K562 (cell line): ENCODE results near the gene STK4. TPM values are rescaled to one million over a fixed set of nuclear protein-coding genes. Genes with fewer than 3 reads are reported as not detected.

Experiments
- ATAC-seq: fragments of 200-7000 bp; cut with Tn5 transposase; 3 replicates; pipeline ENCODE4 v1.9.1; 2020; ENCODE audit warnings: moderate library complexity
- BruUV-seq: library from RNA; stranded (reverse); fragments of 400-500 nt; replicated peaks from 2 replicates; lab custom pipeline; 2021; lab: Mats Ljungman, UMichigan
- CTCF ChIA-PET: fragments of 300-600 bp; formaldehyde crosslinking; extraction: SDS; loops from one replicate; lab custom pipeline; 2021; ENCODE audit warnings: low intra/inter-chr PET ratio; lab: Yijun Ruan, JAX
- POLR2A ChIA-PET: fragments of 300-600, 350-650 bp; sonication (Branson Sonifier 250); formaldehyde crosslinking; extraction: SDS; loops from one replicate; lab custom pipeline; 2021; ENCODE audit warnings: antibody characterized with exemption, inconsistent platforms; lab: Yijun Ruan, JAX
- DNase-seq, 4 experiments: peaks; one replicate each; pipeline versions ENCODE4 v3.0.0 to v3.0.0-alpha.2; 2011 to 2018; ENCODE audit warnings: low spot score in 3 of 4, mixed read lengths in 3 of 4; ENCODE audit errors: extremely low read depth in 1 of 4
- FAIRE-seq: peaks from 2 replicates; lab custom pipeline; 2011; peaks lifted over from hg19 to GRCh38; lab: Jason Lieb, UNC
- H2AFZ ChIP-seq: 2 replicates; pipeline ENCODE4 v1.6.0; 2011; ENCODE audit warnings: low read depth, low read length, control low read depth, inconsistent platforms
- H3K27ac ChIP-seq: fragments of 200-600 bp; 3 replicates; pipeline ENCODE4 v1.8.0; 2011; ENCODE audit warnings: low read depth, mild to moderate bottlenecking, control low read depth, inconsistent platforms, low read length, moderate library complexity, mixed read lengths; ENCODE audit errors: extremely low read depth
- H3K27me3 ChIP-seq, 2 experiments: fragments of 300-600 bp in 1 of 2; 2 replicates in 1 of 2; 3 replicates in 1 of 2; pipeline versions ENCODE4 v1.6.0 to v1.8.0; 2011; ENCODE audit warnings: inconsistent platforms in 2 of 2, low read length in 2 of 2, mild to moderate bottlenecking in 1 of 2, mixed read lengths in 1 of 2, moderate library complexity in 1 of 2; ENCODE audit not compliant: control insufficient read depth in 2 of 2, insufficient read depth in 2 of 2
- H3K36me3 ChIP-seq: fragments of 300-600 bp; 3 replicates; pipeline ENCODE4 v1.8.0; 2011; ENCODE audit warnings: mild to moderate bottlenecking, low read length, inconsistent platforms; ENCODE audit not compliant: control insufficient read depth, insufficient read depth
- H3K4me1 ChIP-seq, 2 experiments: fragments of 200-600 bp in 1 of 2; replicated peaks in 1 of 2; 2 replicates in 1 of 2; 3 replicates in 1 of 2; pipeline versions ENCODE4 v1.5.1 to v1.8.0; 2011; ENCODE audit warnings: inconsistent platforms in 2 of 2, low read length in 2 of 2, mild to moderate bottlenecking in 1 of 2, mixed read lengths in 1 of 2, moderate library complexity in 1 of 2; ENCODE audit not compliant: control insufficient read depth in 2 of 2, insufficient read depth in 2 of 2
- H3K4me2 ChIP-seq: 2 replicates; pipeline ENCODE4 v1.6.1; 2011; ENCODE audit warnings: low read length, control low read depth, inconsistent platforms, mixed read lengths; ENCODE audit not compliant: insufficient read depth
- H3K4me3 ChIP-seq: fragments of 200-600 bp; sonication (generic), shearing (Covaris generic); 2 replicates; pipeline ENCODE4 v1.5.1; 2016; ENCODE audit warnings: control low read depth, inconsistent platforms
- H3K79me2 ChIP-seq: fragments of 200-600 bp; 3 replicates; pipeline ENCODE4 v1.8.0; 2011; ENCODE audit warnings: low read length, inconsistent platforms; ENCODE audit not compliant: control insufficient read depth, insufficient read depth
- H3K9ac ChIP-seq, 2 experiments: 2 replicates each; pipeline versions ENCODE4 v1.6.0 to v1.6.1; 2011; ENCODE audit warnings: low read depth in 2 of 2, low read length in 2 of 2, control low read depth in 1 of 2, inconsistent platforms in 1 of 2, mild to moderate bottlenecking in 1 of 2, mixed read lengths in 1 of 2; ENCODE audit not compliant: insufficient read depth in 1 of 2
- H3K9me1 ChIP-seq: one replicate; pipeline ENCODE4 v1.6.0; 2011; ENCODE audit warnings: inconsistent platforms, mild to moderate bottlenecking, low read length, moderate library complexity; ENCODE audit not compliant: control insufficient read depth, insufficient read depth
- H3K9me3 ChIP-seq: replicated peaks from 2 replicates; pipeline ENCODE4 v1.5.1; 2011; ENCODE audit warnings: low read depth, low read length, inconsistent platforms; ENCODE audit not compliant: control insufficient read depth, insufficient read depth
- H4K20me1 ChIP-seq: replicated peaks from 2 replicates; pipeline ENCODE4 v1.6.1; 2011; ENCODE audit warnings: low read length, inconsistent platforms, mixed read lengths; ENCODE audit not compliant: control insufficient read depth, insufficient read depth
- CHCHD3 ChIP-seq: fragments of 250-450 bp; sonication (Bioruptor Pico); IDR thresholded peaks from 2 replicates; pipeline ENCODE4 v2.1.2; 2022; ENCODE audit warnings: mild to moderate bottlenecking
- KLF6 ChIP-seq: fragments of 250-450 bp; sonication (Bioruptor Pico); IDR thresholded peaks from 2 replicates; pipeline ENCODE4 v1.4.0; 2020; ENCODE audit warnings: mild to moderate bottlenecking, moderate library complexity, borderline replicate concordance
- NRF1 ChIP-seq, 2 experiments: fragments of 450-650 bp; IDR thresholded peaks in 1 of 2; conservative IDR thresholded peaks in 1 of 2; 2 replicates each; pipeline ENCODE4 v1.6.1; 2014; ENCODE audit warnings: mild to moderate bottlenecking in 2 of 2
- PHF21A ChIP-seq: fragments of 450-650 bp; IDR thresholded peaks from 2 replicates; pipeline ENCODE4 v1.6.1; 2017; ENCODE audit warnings: low read depth, borderline replicate concordance
- RBM25 ChIP-seq: fragments of 200-400 bp; formaldehyde crosslinking; IDR thresholded peaks from 2 replicates; pipeline ENCODE4 v1.6.1; 2018; ENCODE audit warnings: low read length, low read depth, moderate library complexity; ENCODE audit not compliant: severe bottlenecking
- RHOXF2B ChIP-seq: fragments of 250-450 bp; sonication (Bioruptor Pico); conservative IDR thresholded peaks from 2 replicates; pipeline ENCODE4 v1.5.1; 2021
- STAT5A ChIP-seq: IDR thresholded peaks from 2 replicates; pipeline ENCODE4 v1.6.1; 2012; ENCODE audit warnings: low read length, inconsistent platforms, borderline replicate concordance
- TAF15 ChIP-seq: fragments of 200-400 bp; formaldehyde crosslinking; IDR thresholded peaks from 2 replicates; pipeline ENCODE4 v1.6.1; 2017; ENCODE audit warnings: mild to moderate bottlenecking, low read depth, low read length, moderate library complexity
- ZHX1 ChIP-seq: fragments of 150-350 bp; conservative IDR thresholded peaks from 2 replicates; pipeline ENCODE4 v1.6.1; 2014; ENCODE audit warnings: low read length
- ZNF24 ChIP-seq: fragments of 450-650 bp; IDR thresholded peaks from 2 replicates; pipeline ENCODE4 v1.6.1; 2016
- ZNF766 ChIP-seq: fragments of 200-800 bp; sonication (Bioruptor generic); conservative IDR thresholded peaks from 2 replicates; pipeline ENCODE4 v1.6.1; 2016; ENCODE audit warnings: missing genetic modification characterization, missing compliant biosample characterization
- WGBS: fragments of 100-300 bp; shearing (Covaris generic); methylation state at CpG from one replicate; pipeline ENCODE4 v1.1.6; 2016; ENCODE audit warnings: low coverage, mixed read lengths; ENCODE audit not compliant: insufficient coverage; ENCODE audit errors: missing lambda C conversion rate; 5-methylcytosine and 5-hydroxymethylcytosine counted together
- in situ Hi-C: fragments of 300-500 bp; cut with MboI; formaldehyde crosslinking; loops from 4 replicates; pipeline ENCODE4 v1.15.0; 2018; ENCODE audit warnings: inconsistent platforms, mixed read lengths
- intact Hi-C: fragments of 100-400 bp; cut with micrococcal nuclease; formaldehyde crosslinking; loops from 2 replicates; pipeline ENCODE4 v1.14.2; 2022
- polyA plus RNA-seq, 8 experiments: library from polyadenylated mRNA; depleted of rRNA in 4 of 8; stranded (reverse) in 5 of 8; unstranded in 3 of 8; fragments of >200 nt; fragmentation: Nextera tagmentation in 2 of 8; fragmentation: Illumina TruSeq in 1 of 8; extraction: Ambion mirVana in 2 of 8; extraction: Trizol in 1 of 8; gene quantifications; 2 replicates each; pipeline versions ENCODE4 v1.2.1 to v1.2.3, GENCODE V29; 2011 to 2014; ENCODE audit warnings: inconsistent platforms in 1 of 8, missing spikeins in 1 of 8
- total RNA-seq, 7 experiments: library from RNA; depleted of rRNA in 6 of 7; stranded (reverse); fragments of >200 nt in 6 of 7; fragmentation: Illumina TruSeq in 2 of 7; extraction: Trizol in 2 of 7; gene quantifications; 2 replicates each; pipeline versions ENCODE4 v1.2.1 to v1.2.3, GENCODE V29; 2011 to 2021; ENCODE audit warnings: low replicate concordance in 1 of 7
- TF ChIP-seq, protein P1 (sequence below): fragments of 250-450 bp; sonication (Bioruptor Pico); IDR thresholded peaks from 2 replicates; pipeline ENCODE4 v1.8.0; 2022; ENCODE audit warnings: moderate library complexity, mild to moderate bottlenecking, inconsistent platforms
- TF ChIP-seq, protein P2 (sequence below), 2 experiments: fragments of 450-650 bp; IDR thresholded peaks; 2 replicates each; pipeline ENCODE4 v1.6.1; 2018; ENCODE audit warnings: mild to moderate bottlenecking in 2 of 2, low read depth in 1 of 2; ENCODE audit not compliant: partially characterized antibody in 2 of 2

The STK4 gene
- total and polyA plus RNA-seq, 9 of the 15 experiments (the other 6 are each of a cell fraction or from before 2014, with no cell fraction given) = 11.9 to 30.6 (median 22.2) TPM

- Histone ChIP-seq H3K27ac (no peak overlapping the region), H4K20me1 (no peaks in the 10 kb centered on the region), H3K4me2 (no peak overlapping the region), H3K36me3 (peaks cover 49% of the 10 kb centered on the region; the same call in 2 of the 3 replicates), H3K9me3 (no peaks in the 10 kb centered on the region), H2AFZ (no peak overlapping the region), H3K4me3 (no peak overlapping the region), H3K79me2 (no peaks in the 10 kb centered on the region), H3K9me1 (no peaks in the 10 kb centered on the region), H3K4me1 (peaks cover 0 to 5% of the 10 kb centered on the region in 2 experiments; a peak in 3 of 5 replicates), H3K27me3 (no peaks in the 10 kb centered on the region), H3K9ac (no peak overlapping the region)
- FAIRE-seq = no peak
- TF ChIP-seq, protein P1, sequence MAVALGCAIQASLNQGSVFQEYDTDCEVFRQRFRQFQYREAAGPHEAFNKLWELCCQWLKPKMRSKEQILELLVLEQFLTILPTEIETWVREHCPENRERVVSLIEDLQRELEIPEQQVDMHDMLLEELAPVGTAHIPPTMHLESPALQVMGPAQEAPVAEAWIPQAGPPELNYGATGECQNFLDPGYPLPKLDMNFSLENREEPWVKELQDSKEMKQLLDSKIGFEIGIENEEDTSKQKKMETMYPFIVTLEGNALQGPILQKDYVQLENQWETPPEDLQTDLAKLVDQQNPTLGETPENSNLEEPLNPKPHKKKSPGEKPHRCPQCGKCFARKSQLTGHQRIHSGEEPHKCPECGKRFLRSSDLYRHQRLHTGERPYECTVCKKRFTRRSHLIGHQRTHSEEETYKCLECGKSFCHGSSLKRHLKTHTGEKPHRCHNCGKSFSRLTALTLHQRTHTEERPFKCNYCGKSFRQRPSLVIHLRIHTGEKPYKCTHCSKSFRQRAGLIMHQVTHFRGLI (CRISPR knock-in tag) = no peak
- TF ChIP-seq PHF21A (no peak), STAT5A (no peak), ZNF766 (CRISPR knock-in tag) (no peak), KLF6 (no peak), NRF1 (conservative IDR thresholded peaks at IDR 0.05 in 1 of 2, IDR thresholded peaks at IDR 0.05 in 1 of 2) (no peak), RHOXF2B (CRISPR knock-in tag) (no peak), RBM25 (no peak), TAF15 (no peak), CHCHD3 (CRISPR knock-in tag) (no peak), ZHX1 (no peak), ZNF24 (no peak)
- TF ChIP-seq, protein P2, sequence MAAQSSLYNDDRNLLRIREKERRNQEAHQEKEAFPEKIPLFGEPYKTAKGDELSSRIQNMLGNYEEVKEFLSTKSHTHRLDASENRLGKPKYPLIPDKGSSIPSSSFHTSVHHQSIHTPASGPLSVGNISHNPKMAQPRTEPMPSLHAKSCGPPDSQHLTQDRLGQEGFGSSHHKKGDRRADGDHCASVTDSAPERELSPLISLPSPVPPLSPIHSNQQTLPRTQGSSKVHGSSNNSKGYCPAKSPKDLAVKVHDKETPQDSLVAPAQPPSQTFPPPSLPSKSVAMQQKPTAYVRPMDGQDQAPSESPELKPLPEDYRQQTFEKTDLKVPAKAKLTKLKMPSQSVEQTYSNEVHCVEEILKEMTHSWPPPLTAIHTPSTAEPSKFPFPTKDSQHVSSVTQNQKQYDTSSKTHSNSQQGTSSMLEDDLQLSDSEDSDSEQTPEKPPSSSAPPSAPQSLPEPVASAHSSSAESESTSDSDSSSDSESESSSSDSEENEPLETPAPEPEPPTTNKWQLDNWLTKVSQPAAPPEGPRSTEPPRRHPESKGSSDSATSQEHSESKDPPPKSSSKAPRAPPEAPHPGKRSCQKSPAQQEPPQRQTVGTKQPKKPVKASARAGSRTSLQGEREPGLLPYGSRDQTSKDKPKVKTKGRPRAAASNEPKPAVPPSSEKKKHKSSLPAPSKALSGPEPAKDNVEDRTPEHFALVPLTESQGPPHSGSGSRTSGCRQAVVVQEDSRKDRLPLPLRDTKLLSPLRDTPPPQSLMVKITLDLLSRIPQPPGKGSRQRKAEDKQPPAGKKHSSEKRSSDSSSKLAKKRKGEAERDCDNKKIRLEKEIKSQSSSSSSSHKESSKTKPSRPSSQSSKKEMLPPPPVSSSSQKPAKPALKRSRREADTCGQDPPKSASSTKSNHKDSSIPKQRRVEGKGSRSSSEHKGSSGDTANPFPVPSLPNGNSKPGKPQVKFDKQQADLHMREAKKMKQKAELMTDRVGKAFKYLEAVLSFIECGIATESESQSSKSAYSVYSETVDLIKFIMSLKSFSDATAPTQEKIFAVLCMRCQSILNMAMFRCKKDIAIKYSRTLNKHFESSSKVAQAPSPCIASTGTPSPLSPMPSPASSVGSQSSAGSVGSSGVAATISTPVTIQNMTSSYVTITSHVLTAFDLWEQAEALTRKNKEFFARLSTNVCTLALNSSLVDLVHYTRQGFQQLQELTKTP (IDR thresholded peaks at IDR 0.05; ENCODE audit: low read depth in 1 of 2, partially characterized antibody in 2 of 2) = no peak
- ChIA-PET POLR2A (no interaction called here), CTCF (no interaction called here)
- in situ Hi-C loops (no loop called here), intact Hi-C loops (no loop called here)
- BruUV-seq = no TSS peak
- 77% methylated on average over 3 of the region's 3 CpGs for WGBS
- no peak for DNase-seq
- ATAC-seq = no peak
These were observed 37.7 kb upstream of the STK4 start for GRCh38 chr20:44928595-44928994.
